ENCODE results near the gene GPRC5C. TPM values are rescaled to one million over a fixed set of nuclear protein-coding genes. Genes with fewer than 3 reads are reported as not detected.

Gene GPRC5C
- total and polyA plus RNA-seq, 4 donors: 34.2 to 195 (median 119) TPM

GRCh38 chr17:74424117-74424516, 7.8 kb upstream of the GPRC5C start (continued):
- TF ChIP-seq REST (IDR thresholded peaks at IDR 0.05) (no peak), MAX (IDR thresholded peaks at IDR 0.05) (no peak), YY1 (IDR thresholded peaks at IDR 0.05) (no peak)

- Histone ChIP-seq H3K4me3 (ENCODE audit: low read depth in 1 of 3, low read length in 3 of 3) (no peak overlapping the region), H3K27ac (ENCODE audit: low read depth in 1 of 2, low read length in 2 of 2) (no peak overlapping the region), H3K4me1 (ENCODE audit: control insufficient read depth in 4 of 4, insufficient read depth in 4 of 4, low read length in 3 of 4) (peaks cover 10 to 31% (median 26%) of the 10 kb centered on the region in 4 donors), H3K27me3 (ENCODE audit: control insufficient read depth in 4 of 4, insufficient read depth in 4 of 4, low read length in 3 of 4) (no peaks in the 10 kb centered on the region), H3K9ac (ENCODE audit: low read depth in 1 of 2, low read length in 2 of 2) (no peak overlapping the region), H3K9me3 (ENCODE audit: control insufficient read depth in 4 of 4, low read length in 3 of 4) (no peaks in the 10 kb centered on the region), H3K36me3 (ENCODE audit: control insufficient read depth in 4 of 4, insufficient read depth in 3 of 4, low read depth in 1 of 4, low read length in 3 of 4) (no peaks in the 10 kb centered on the region)
- TF ChIP-seq ZBTB33 (IDR thresholded peaks at IDR 0.05) (no peak), YY1 (IDR thresholded peaks at IDR 0.05) (no peak), EGR1 (IDR thresholded peaks at IDR 0.05; ENCODE audit: low read depth in 2 of 2) (no peak), RAD21 (IDR thresholded peaks at IDR 0.05) (no peak), ATF3 (IDR thresholded peaks at IDR 0.05) (no peak), CTCF (IDR thresholded peaks at IDR 0.05; ENCODE audit: low read depth, low read length, missing input control) (no peak), GABPA (IDR thresholded peaks at IDR 0.05 in 1 of 2, conservative IDR thresholded peaks at IDR 0.05 in 1 of 2) (no peak), JUND (IDR thresholded peaks at IDR 0.05) (no peak), MAX (IDR thresholded peaks at IDR 0.05) (no peak), FOXA1 (IDR thresholded peaks at IDR 0.05) (no peak), REST (IDR thresholded peaks at IDR 0.05) (no peak), TAF1 (conservative IDR thresholded peaks at IDR 0.05) (no peak), SP1 (IDR thresholded peaks at IDR 0.05) (no peak), NR2F2 (IDR thresholded peaks at IDR 0.05) (no peak), RXRA (IDR thresholded peaks at IDR 0.05) (no peak), FOXA2 (IDR thresholded peaks at IDR 0.05) (no peak), HNF4A (conservative IDR thresholded peaks at IDR 0.05) (no peak)
- DNase-seq (ENCODE audit: low spot score): no peak
- 95% methylated on average over 14 of the region's 14 CpGs for WGBS
Measured at GRCh38 chr17:74424657-74425056, 7.2 kb upstream of the GPRC5C start.

Measured in liver (tissue), 9 donors.